Mucosa of rectum (tissue), 2 donors: ENCODE data around the gene SNX15.
A peak's percentile ranks its signal among the peaks of the same experiment; 100 is the strongest.

ENCODE experiments used
- H3K27ac ChIP-seq, 2 donors: one replicate each; pipeline ENCODE4 v1.7.0; 2013; ENCODE audit warnings: inconsistent platforms in 2 of 2, low read depth in 2 of 2, low read length in 2 of 2
- H3K27me3 ChIP-seq, 2 donors: one replicate each; pipeline ENCODE4 v1.7.0; 2013; ENCODE audit warnings: low read length in 2 of 2; ENCODE audit not compliant: control insufficient read depth in 2 of 2, insufficient read depth in 2 of 2
- H3K36me3 ChIP-seq, 2 donors: one replicate each; pipeline ENCODE4 v1.7.0; 2013; ENCODE audit warnings: low read length in 2 of 2; ENCODE audit not compliant: control insufficient read depth in 2 of 2, insufficient read depth in 2 of 2
- H3K4me1 ChIP-seq, 2 donors: one replicate each; pipeline ENCODE4 v1.7.0; 2013; ENCODE audit warnings: low read length in 2 of 2, mild to moderate bottlenecking in 1 of 2; ENCODE audit not compliant: control insufficient read depth in 2 of 2, insufficient read depth in 2 of 2
- H3K4me3 ChIP-seq, 2 donors: one replicate each; pipeline ENCODE4 v1.7.0; 2013; ENCODE audit warnings: low read length in 2 of 2
- H3K9ac ChIP-seq, 2 donors: one replicate each; pipeline ENCODE4 v1.7.0; 2013; ENCODE audit warnings: low read length in 2 of 2, low read depth in 1 of 2, mild to moderate bottlenecking in 1 of 2
- H3K9me3 ChIP-seq, 2 donors: one replicate each; pipeline ENCODE4 v1.7.0; 2013; ENCODE audit warnings: low read length in 2 of 2; ENCODE audit not compliant: control insufficient read depth in 2 of 2
- donor health status: healthy.
- donor health status: Normal muscosa, but diverticular disease.

Gene SNX15

DNA sequence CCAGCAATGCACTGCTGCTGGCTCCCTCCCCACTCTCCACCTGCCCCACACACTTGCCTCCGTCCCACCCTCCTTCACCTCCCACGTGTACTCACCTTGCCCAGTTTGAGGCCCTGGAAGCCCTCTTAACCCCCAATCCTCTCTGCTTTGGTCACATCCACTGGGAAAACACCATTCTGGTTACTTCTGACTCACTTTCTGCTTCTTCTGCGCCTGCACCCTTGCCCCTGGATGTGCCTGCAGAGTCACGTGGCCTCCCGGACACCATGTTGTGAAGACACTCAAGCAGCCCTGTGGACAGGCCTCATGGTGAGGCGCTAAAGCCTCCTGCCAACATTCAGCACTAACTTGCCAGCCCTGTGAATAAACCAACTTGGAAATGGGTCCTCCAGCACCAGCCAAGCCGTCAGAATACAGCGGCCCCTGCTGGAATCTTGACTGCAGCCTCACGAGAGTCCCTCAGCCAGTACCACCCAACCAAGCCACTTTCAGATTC is 33.7 kb downstream of the SNX15 start:
- H3K27me3 ChIP-seq: no peaks in the 10 kb centered on the region
- peak overlapping the region; percentile 21 to 47 for H3K27ac ChIP-seq
- no peak overlapping the region for H3K9ac ChIP-seq
- H3K36me3 ChIP-seq: no peaks in the 10 kb centered on the region
- H3K4me1 ChIP-seq: peaks cover 5 to 11% of the 10 kb centered on the region in 2 donors
- no peak overlapping the region for H3K4me3 ChIP-seq
- H3K9me3 ChIP-seq: no peaks in the 10 kb centered on the region

GRCh38 chr11:65063532-65063931 is 36.3 kb downstream of the SNX15 start:
- Histone ChIP-seq H3K27ac (no peak overlapping the region), H3K4me1 (peaks cover 3 to 9% of the 10 kb centered on the region in 2 donors), H3K9ac (no peak overlapping the region), H3K27me3 (no peaks in the 10 kb centered on the region), H3K4me3 (no peak overlapping the region), H3K36me3 (no peaks in the 10 kb centered on the region), H3K9me3 (no peaks in the 10 kb centered on the region)

DNA sequence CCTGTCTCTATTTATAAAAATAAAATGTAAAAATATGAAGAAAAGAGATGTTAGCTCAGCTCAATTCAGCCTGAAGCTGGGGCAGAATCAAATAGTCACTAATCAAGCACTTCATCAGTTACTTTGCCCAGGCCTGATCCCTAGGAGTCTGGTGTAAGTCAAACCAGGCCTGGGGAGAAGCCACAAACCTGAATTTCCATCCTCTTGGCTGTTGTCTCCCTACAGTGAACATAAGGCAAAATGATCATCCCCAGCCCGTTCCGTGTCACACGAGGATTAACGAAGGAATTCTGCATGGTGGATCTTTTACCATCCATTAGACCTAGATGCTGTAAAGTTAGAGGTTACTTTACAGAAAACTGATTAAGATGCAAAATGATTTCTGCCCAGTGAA is 37.6 kb downstream of the SNX15 start:
- Histone ChIP-seq H3K9ac (no peak overlapping the region), H3K4me3 (no peak overlapping the region)

DNA sequence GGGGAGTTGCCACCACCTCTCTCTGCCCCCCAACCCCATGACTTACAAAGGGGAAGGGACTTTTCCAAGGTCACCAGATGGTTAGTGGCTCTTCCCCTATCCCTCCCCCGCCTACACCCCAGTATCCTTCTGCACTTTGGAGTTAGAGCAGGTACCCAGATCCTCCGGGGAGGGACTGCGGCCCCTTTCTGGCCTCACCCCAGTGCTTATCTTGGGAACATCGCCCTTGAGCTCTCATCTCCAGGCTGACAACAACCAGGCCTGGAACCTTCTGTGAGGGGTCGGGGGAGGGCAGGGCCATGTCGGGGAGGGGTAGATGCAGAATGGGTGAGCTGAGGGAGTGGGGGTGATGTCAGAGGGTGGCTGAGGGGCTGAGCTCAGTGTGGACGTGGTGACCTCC is 38.6 kb downstream of the SNX15 start:
- no peaks in the 10 kb centered on the region for H3K9me3 ChIP-seq
- no peaks in the 10 kb centered on the region for H3K27me3 ChIP-seq
- no peaks in the 10 kb centered on the region for H3K4me1 ChIP-seq
- H3K36me3 ChIP-seq: no peaks in the 10 kb centered on the region
- H3K4me3 ChIP-seq: no peak overlapping the region
- H3K27ac ChIP-seq: no peak overlapping the region
- H3K9ac ChIP-seq: no peak overlapping the region

More for the DNA sequence above, 37.6 kb downstream of the SNX15 start:
- Histone ChIP-seq H3K9me3 (no peaks in the 10 kb centered on the region), H3K4me1 (peaks cover 0 to 7% of the 10 kb centered on the region in 2 donors), H3K36me3 (no peaks in the 10 kb centered on the region), H3K27me3 (no peaks in the 10 kb centered on the region), H3K27ac (no peak overlapping the region)

- no peaks in the 10 kb centered on the region for H3K4me1 ChIP-seq
- no peaks in the 10 kb centered on the region for H3K9me3 ChIP-seq
- H3K4me3 ChIP-seq: no peak overlapping the region
- H3K27ac ChIP-seq: no peak overlapping the region
- H3K27me3 ChIP-seq: no peaks in the 10 kb centered on the region
- no peaks in the 10 kb centered on the region for H3K36me3 ChIP-seq
- no peak overlapping the region for H3K9ac ChIP-seq
Measured at GRCh38 chr11:65066315-65066714, 39.1 kb downstream of the SNX15 start.

GRCh38 chr11:65066805-65067291 is 39.6 kb downstream of the SNX15 start:
- Histone ChIP-seq H3K36me3 (no peaks in the 10 kb centered on the region), H3K9ac (no peak overlapping the region), H3K27ac (no peak overlapping the region), H3K9me3 (no peaks in the 10 kb centered on the region), H3K27me3 (no peaks in the 10 kb centered on the region), H3K4me1 (no peaks in the 10 kb centered on the region), H3K4me3 (no peak overlapping the region)

DNA sequence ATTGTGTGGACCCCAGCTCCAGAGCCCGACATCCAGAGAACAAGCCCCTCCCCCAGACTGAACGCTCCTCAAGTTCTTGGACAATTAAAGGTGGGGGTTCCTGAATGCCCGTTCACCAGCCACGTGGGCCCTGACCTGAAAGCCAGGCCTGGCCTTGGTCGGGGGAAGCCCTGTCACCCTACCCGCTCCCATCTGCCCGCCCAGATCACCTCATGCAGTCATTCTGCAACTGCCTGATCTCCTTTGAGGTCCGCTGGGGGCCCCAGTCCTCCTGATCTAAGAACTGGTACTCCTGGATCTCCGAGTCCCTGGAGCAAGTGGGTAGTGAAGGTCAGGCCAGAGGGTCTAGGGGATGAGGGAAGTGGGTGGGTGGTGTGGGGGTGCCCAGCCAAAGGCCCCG is 40.2 kb downstream of the SNX15 start:
- H3K36me3 ChIP-seq: no peaks in the 10 kb centered on the region
- H3K4me3 ChIP-seq: no peak overlapping the region
- no peaks in the 10 kb centered on the region for H3K4me1 ChIP-seq
- no peaks in the 10 kb centered on the region for H3K27me3 ChIP-seq
- no peaks in the 10 kb centered on the region for H3K9me3 ChIP-seq
- H3K27ac ChIP-seq: no peak overlapping the region
- no peak overlapping the region for H3K9ac ChIP-seq

- Histone ChIP-seq H3K27ac (no peak overlapping the region), H3K9ac (no peak overlapping the region), H3K36me3 (no peaks in the 10 kb centered on the region), H3K4me1 (no peaks in the 10 kb centered on the region), H3K27me3 (no peaks in the 10 kb centered on the region), H3K9me3 (no peaks in the 10 kb centered on the region), H3K4me3 (no peak overlapping the region)
Measured at GRCh38 chr11:65069217-65069616, 42.0 kb downstream of the SNX15 start.

DNA sequence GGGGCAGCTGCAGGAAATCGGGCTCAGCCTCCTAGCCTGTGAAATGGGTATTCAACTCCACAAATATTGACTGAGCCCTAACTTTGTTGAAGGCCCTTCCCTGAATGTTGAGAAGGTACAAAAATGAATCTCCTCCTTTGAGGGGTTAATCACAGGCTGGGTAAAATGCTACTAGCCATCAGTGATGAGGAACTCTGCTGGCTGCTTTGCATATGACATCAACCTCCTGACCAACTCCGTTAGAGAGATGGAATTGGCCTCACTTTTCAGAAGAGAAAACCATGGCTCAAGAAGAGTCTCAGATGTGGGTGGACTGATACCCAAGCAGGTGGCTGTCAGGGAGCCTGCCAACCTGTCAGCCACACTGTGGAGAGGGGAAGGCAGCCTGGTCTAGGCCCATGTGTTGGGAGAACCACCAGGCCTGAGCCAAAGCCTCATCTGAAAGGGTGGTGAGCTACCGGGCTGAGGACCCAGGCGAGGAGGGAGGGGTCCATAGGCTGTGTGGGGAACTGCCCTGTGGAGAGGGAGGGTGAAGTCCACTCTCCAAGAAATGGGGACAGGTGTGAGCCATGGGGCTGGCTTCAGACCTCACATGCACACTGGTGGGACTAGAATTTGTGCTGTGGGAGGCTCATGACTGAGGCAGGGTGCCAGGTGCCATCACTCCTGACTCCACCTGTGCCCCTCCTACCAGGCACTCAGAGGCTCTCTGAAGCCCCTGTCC is 44.8 kb downstream of the SNX15 start:
- H3K4me3 ChIP-seq: no peak overlapping the region
- no peaks in the 10 kb centered on the region for H3K9me3 ChIP-seq
- no peaks in the 10 kb centered on the region for H3K27me3 ChIP-seq
- H3K9ac ChIP-seq: no peak overlapping the region
- H3K27ac ChIP-seq: no peak overlapping the region
- no peaks in the 10 kb centered on the region for H3K4me1 ChIP-seq
- H3K36me3 ChIP-seq: no peaks in the 10 kb centered on the region

DNA sequence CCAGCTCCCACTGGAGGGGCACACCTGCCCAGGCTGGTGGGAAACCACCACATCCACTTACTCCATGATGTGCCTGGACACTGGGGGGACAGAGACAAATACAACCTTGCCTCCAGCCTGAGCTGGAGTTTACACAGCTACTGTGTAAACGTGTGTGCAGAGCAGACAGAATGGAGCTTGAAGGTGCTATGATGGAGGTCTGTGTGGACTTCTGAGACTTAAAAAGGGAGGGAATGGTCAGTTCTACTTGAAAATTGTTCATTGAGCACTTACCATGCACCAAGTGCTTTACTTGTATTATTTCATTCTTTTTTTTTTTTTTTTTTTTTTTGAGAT is 45.4 kb downstream of the SNX15 start:
- Histone ChIP-seq H3K9ac (no peak overlapping the region), H3K27ac (no peak overlapping the region), H3K4me1 (no peaks in the 10 kb centered on the region), H3K4me3 (no peak overlapping the region), H3K27me3 (no peaks in the 10 kb centered on the region), H3K9me3 (no peaks in the 10 kb centered on the region), H3K36me3 (no peaks in the 10 kb centered on the region)
